SJCRH30 (cell line): ENCODE measurements around the gene HOGA1. TPM values are rescaled to one million over a fixed set of nuclear protein-coding genes. Genes with fewer than 3 reads are reported as not detected.

Source experiments
- DNase-seq, 2 experiments: peaks; one replicate each; pipeline ENCODE4 v3.0.0-alpha.2; 2015 to 2020
- H3K27ac ChIP-seq: fragments of 250-450 bp; sonication (Bioruptor Pico); 2 replicates; pipeline ENCODE4 v1.5.1; 2020; ENCODE audit warnings: mild to moderate bottlenecking, moderate library complexity
- H3K27me3 ChIP-seq: fragments of 250-450 bp; sonication (Bioruptor Pico); 2 replicates; pipeline ENCODE4 v1.5.1; 2020; ENCODE audit warnings: mild to moderate bottlenecking, moderate library complexity
- H3K36me3 ChIP-seq: fragments of 250-450 bp; sonication (Bioruptor Pico); 2 replicates; pipeline ENCODE4 v1.5.1; 2020; ENCODE audit warnings: mild to moderate bottlenecking, moderate library complexity
- H3K4me1 ChIP-seq: fragments of 250-450 bp; sonication (Bioruptor Pico); 2 replicates; pipeline ENCODE4 v1.5.1; 2020; ENCODE audit warnings: mild to moderate bottlenecking, moderate library complexity
- H3K4me3 ChIP-seq: fragments of 250-450 bp; sonication (Bioruptor Pico); 2 replicates; pipeline ENCODE4 v1.5.1; 2020; ENCODE audit warnings: mild to moderate bottlenecking, moderate library complexity
- H3K9me3 ChIP-seq: fragments of 250-450 bp; sonication (Bioruptor Pico); replicated peaks from 2 replicates; pipeline ENCODE4 v1.5.1; 2020; ENCODE audit warnings: mild to moderate bottlenecking, moderate library complexity
- total RNA-seq: library from RNA; depleted of rRNA; stranded (reverse); fragments of >200 nt; shearing (Covaris generic); gene quantifications from 2 replicates; pipeline ENCODE4 v1.2.3, GENCODE V29; 2014; rRNA removed

HOGA1 gene
- total RNA-seq, 1 experiment from 2014 or later: 3.5 TPM

DNA sequence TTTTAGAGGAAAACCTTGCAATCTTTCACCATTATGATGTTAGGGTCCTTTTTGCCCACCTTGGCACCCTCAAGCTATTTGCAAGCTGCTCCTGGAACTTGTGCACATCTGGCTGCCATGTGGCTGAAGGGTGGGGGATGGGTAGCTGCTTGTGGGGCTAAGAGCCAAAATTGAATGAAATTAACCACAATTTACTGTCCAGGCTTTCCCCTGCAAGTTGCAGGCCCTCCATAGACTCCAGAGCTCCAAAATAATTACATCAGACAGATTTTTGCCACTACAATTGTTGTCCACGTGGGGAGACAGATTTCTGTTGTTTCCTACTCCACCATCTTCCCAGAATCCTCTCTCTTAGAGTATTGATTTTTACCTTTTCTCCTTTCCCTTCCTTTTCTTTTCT, 75.4 kb downstream of the HOGA1 start:
- no peak for DNase-seq
- peaks cover 26% of the 10 kb centered on the region for H3K36me3 ChIP-seq
- no peaks in the 10 kb centered on the region for H3K4me1 ChIP-seq
- no peaks in the 10 kb centered on the region for H3K9me3 ChIP-seq
- H3K4me3 ChIP-seq: no peak overlapping the region
- H3K27me3 ChIP-seq: no peaks in the 10 kb centered on the region
- no peak overlapping the region for H3K27ac ChIP-seq

Other genes with a start within 250 kb of the HOGA1 start
- gene FRAT2, start 249.7 kb upstream of the HOGA1 start, total RNA-seq: 17.8 and 21.6 TPM in 2 replicates
- gene RRP12, start 183.0 kb upstream of the HOGA1 start, total RNA-seq: 24.2 and 26.8 TPM in 2 replicates
- gene PGAM1, start 158.2 kb upstream of the HOGA1 start, total RNA-seq: 515 and 519 TPM in 2 replicates
- gene EXOSC1, start 138.4 kb upstream of the HOGA1 start, total RNA-seq: 46.9 and 51.4 TPM in 2 replicates
- gene ZDHHC16, start 138.2 kb upstream of the HOGA1 start, total RNA-seq: 50.4 and 53.3 TPM in 2 replicates
- 77.3 and 83.7 TPM in 2 replicates for gene MMS19, start 86.0 kb upstream of the HOGA1 start, total RNA-seq
- 13.9 and 14.3 TPM in 2 replicates for gene UBTD1, start 85.5 kb upstream of the HOGA1 start, total RNA-seq
- 0.26 and 0.51 TPM in 2 replicates for gene ANKRD2, start 11.6 kb upstream of the HOGA1 start, total RNA-seq
- 0.75 and 0.84 TPM in 2 replicates for gene C10orf62, start 5.3 kb downstream of the HOGA1 start, total RNA-seq
- 1.9 and 2.9 TPM in 2 replicates for gene MORN4, start 49.1 kb downstream of the HOGA1 start, total RNA-seq
- 19.4 and 20.1 TPM in 2 replicates for gene PI4K2A, start 56.3 kb downstream of the HOGA1 start, total RNA-seq
- gene AVPI1, start 102.9 kb downstream of the HOGA1 start, total RNA-seq: 11.2 and 14.4 TPM in 2 replicates
- gene MARVELD1, start 129.3 kb downstream of the HOGA1 start, total RNA-seq: 29.8 and 30.4 TPM in 2 replicates
- gene ZFYVE27, start 152.7 kb downstream of the HOGA1 start, total RNA-seq: 20.7 and 27.1 TPM in 2 replicates
- gene SFRP5, start 187.6 kb downstream of the HOGA1 start, total RNA-seq: not detected in 2 replicates